IPS DF 6.9 (cell line): ENCODE measurements around the gene HPN.

Experiments
- DNase-seq: peaks from one replicate; pipeline ENCODE4 v3.0.0-alpha.2; 2013; ENCODE audit warnings: low read depth, low spot score
- H3K27ac ChIP-seq: one replicate; pipeline ENCODE4 v1.5.1; 2013; ENCODE audit warnings: low read length, control low read depth
- H3K27me3 ChIP-seq: 2 replicates; pipeline ENCODE4 v1.6.1; 2013; ENCODE audit warnings: mild to moderate bottlenecking, low read length; ENCODE audit not compliant: control insufficient read depth, insufficient read depth
- H3K36me3 ChIP-seq: 2 replicates; pipeline ENCODE4 v1.6.1; 2013; ENCODE audit warnings: low read length; ENCODE audit not compliant: control insufficient read depth, insufficient read depth
- H3K4me1 ChIP-seq: 2 replicates; pipeline ENCODE4 v1.6.1; 2013; ENCODE audit warnings: low read length; ENCODE audit not compliant: control insufficient read depth, insufficient read depth
- H3K4me3 ChIP-seq: 2 replicates; pipeline ENCODE4 v1.5.1; 2013; ENCODE audit warnings: mild to moderate bottlenecking, low read length
- H3K9me3 ChIP-seq: 2 replicates; pipeline ENCODE4 v1.6.1; 2013; ENCODE audit warnings: low read length, inconsistent platforms; ENCODE audit not compliant: control insufficient read depth, insufficient read depth
- WGBS: extraction: QIAGEN DNeasy Blood & Tissue Kit; methylation state at CpG from one replicate; pipeline ENCODE4 v1.1.7; 2013; ENCODE audit warnings: mixed read lengths, missing lambda C conversion rate; ENCODE audit not compliant: insufficient read length, insufficient coverage; 5-methylcytosine and 5-hydroxymethylcytosine counted together

HPN gene

GRCh38 chr19:35055715-35056179 is 14.2 kb downstream of the HPN start:
- H3K9me3 ChIP-seq: no peaks in the 10 kb centered on the region
- no peaks in the 10 kb centered on the region; the same call in 1 of the 2 replicates for H3K36me3 ChIP-seq
- H3K27ac ChIP-seq: no peak overlapping the region
- H3K4me3 ChIP-seq: no peak overlapping the region
- DNase-seq: peak; percentile 52
- H3K27me3 ChIP-seq: no peaks in the 10 kb centered on the region
- H3K4me1 ChIP-seq: no peaks in the 10 kb centered on the region; the same call in 1 of the 2 replicates
- no CpG with 5 or more reads among the region's 3 CpGs for WGBS

- H3K27ac ChIP-seq: no peak overlapping the region
- no peak for DNase-seq
- WGBS: no CpG with 5 or more reads among the region's 6 CpGs
Observed at GRCh38 chr19:35056513-35057063, 15.1 kb downstream of the HPN start.

DNA sequence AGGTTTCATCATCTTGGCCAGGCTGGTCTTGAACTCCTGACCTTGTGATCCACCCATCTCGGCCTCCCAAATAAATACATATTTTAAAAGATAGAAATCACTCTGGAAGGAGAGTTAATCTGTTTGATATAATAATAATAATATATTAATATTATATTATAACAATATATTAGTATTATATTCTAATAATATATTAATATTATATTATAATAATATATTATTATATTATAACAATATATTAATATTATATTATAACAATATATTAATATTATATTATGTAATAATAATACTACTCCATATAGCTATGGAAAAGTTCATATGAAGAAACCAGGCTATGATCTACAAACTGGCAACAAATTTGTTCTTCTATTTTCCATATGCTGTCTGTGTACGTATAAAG is 16.8 kb downstream of the HPN start:
- no peak for DNase-seq
- Histone ChIP-seq H3K4me3 (no peak overlapping the region), H3K9me3 (no peaks in the 10 kb centered on the region), H3K36me3 (no peaks in the 10 kb centered on the region; the same call in 1 of the 2 replicates), H3K27ac (no peak overlapping the region), H3K27me3 (no peaks in the 10 kb centered on the region), H3K4me1 (no peaks in the 10 kb centered on the region; the same call in 1 of the 2 replicates)
- no CpG with 5 or more reads among the region's 2 CpGs for WGBS

More at GRCh38 chr19:35056513-35057063, 15.1 kb downstream of the HPN start:
- Histone ChIP-seq H3K27me3 (no peaks in the 10 kb centered on the region), H3K36me3 (no peaks in the 10 kb centered on the region; the same call in 1 of the 2 replicates), H3K9me3 (no peaks in the 10 kb centered on the region), H3K4me1 (no peaks in the 10 kb centered on the region; the same call in 1 of the 2 replicates), H3K4me3 (no peak overlapping the region)

GRCh38 chr19:35059006-35059798 is 17.7 kb downstream of the HPN start:
- Histone ChIP-seq H3K4me3 (no peak overlapping the region), H3K4me1 (no peaks in the 10 kb centered on the region; the same call in 1 of the 2 replicates), H3K27ac (no peak overlapping the region), H3K36me3 (no peaks in the 10 kb centered on the region; the same call in 1 of the 2 replicates), H3K9me3 (no peaks in the 10 kb centered on the region), H3K27me3 (no peaks in the 10 kb centered on the region)
- no peak for DNase-seq
- no CpG with 5 or more reads among the region's 26 CpGs for WGBS

DNA sequence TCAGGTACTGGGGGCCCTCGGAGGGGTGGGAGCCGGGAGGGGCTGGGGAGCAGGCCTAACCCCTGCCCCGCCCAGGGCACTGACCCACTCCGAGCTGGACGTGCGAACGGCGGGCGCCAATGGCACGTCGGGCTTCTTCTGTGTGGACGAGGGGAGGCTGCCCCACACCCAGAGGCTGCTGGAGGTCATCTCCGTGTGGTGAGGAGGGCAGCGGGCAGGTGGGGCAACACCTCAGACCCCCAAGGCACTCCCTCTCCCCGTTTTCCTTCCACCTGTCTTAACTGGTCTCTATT is 18.2 kb downstream of the HPN start:
- H3K36me3 ChIP-seq: no peaks in the 10 kb centered on the region; the same call in 1 of the 2 replicates
- no peaks in the 10 kb centered on the region; the same call in 1 of the 2 replicates for H3K4me1 ChIP-seq
- no peaks in the 10 kb centered on the region for H3K27me3 ChIP-seq
- no peak overlapping the region for H3K4me3 ChIP-seq
- H3K9me3 ChIP-seq: no peaks in the 10 kb centered on the region
- H3K27ac ChIP-seq: no peak overlapping the region
- no peak for DNase-seq
- WGBS: no CpG with 5 or more reads among the region's 15 CpGs

DNA sequence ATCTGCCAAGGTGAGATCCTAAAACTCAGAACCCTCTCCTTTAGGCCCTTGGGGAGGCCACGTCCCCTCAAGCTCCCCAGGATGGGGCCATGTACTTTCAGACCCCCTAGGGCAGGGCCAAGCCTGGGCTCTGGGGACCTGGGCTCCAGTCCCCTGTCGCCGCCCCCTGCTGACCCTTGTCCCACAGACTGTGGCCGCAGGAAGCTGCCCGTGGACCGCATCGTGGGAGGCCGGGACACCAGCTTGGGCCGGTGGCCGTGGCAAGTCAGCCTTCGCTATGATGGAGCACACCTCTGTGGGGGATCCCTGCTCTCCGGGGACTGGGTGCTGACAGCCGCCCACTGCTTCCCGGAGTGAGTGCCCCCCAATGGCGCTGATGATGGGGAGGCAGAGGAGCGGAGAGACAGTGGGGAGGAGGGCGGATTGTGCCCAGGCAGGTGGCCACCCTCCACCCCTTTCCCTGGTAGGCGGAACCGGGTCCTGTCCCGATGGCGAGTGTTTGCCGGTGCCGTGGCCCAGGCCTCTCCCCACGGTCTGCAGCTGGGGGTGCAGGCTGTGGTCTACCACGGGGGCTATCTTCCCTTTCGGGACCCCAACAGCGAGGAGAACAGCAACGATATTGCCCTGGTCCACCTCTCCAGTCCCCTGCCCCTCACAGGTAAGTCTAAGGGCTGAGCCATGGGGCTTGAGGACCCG is 18.8 kb downstream of the HPN start:
- no peak overlapping the region for H3K27ac ChIP-seq
- H3K4me3 ChIP-seq: no peak overlapping the region
- no peaks in the 10 kb centered on the region; the same call in 1 of the 2 replicates for H3K36me3 ChIP-seq
- no CpG with 5 or more reads among the region's 29 CpGs for WGBS
- DNase-seq: no peak
- no peaks in the 10 kb centered on the region; the same call in 1 of the 2 replicates for H3K4me1 ChIP-seq
- H3K27me3 ChIP-seq: no peaks in the 10 kb centered on the region
- no peaks in the 10 kb centered on the region for H3K9me3 ChIP-seq

DNA sequence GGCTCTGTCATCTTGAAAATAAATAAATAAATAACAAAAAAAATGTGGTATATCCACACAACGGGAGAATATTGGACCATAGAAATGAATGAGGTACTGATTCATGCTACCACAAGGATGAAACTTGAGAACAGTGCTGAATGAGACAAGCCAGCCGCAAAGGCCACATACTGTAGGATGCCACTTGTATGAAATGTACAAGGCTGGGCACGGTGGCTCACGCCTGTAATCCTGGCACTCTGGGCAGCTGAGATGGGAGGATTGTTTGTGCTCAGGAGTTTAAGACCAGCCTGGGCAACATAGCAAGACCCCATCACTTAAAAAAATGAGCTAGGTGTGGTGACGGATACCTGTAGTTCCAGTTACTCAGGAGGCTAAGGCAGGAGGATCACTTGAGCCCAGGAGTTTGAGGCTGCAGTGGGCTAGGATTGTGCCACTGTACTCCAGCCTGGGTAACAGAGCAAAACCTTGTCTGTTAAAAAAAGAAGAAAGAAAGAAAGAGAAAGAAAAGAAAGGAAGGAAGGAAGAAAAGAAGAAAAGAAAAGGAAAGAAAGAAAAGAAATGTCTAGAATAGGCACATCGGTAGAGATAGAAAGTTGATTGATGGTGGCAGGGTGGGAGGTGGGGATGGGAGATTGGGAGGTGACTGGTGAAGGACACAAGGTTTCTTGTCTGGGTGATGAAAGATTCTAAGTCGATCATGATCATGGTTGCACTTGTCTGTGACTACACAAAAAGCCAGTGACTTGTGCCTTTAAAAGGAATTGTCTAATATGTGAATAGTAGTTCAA is 20.3 kb downstream of the HPN start:
- Histone ChIP-seq H3K4me3 (no peak overlapping the region), H3K9me3 (no peaks in the 10 kb centered on the region), H3K27me3 (no peaks in the 10 kb centered on the region), H3K4me1 (no peaks in the 10 kb centered on the region; the same call in 1 of the 2 replicates), H3K36me3 (no peaks in the 10 kb centered on the region; the same call in 1 of the 2 replicates), H3K27ac (no peak overlapping the region)
- WGBS: 100% methylated on average over 1 of the region's 7 CpGs
- no peak for DNase-seq

GRCh38 chr19:35062942-35063341 is 21.4 kb downstream of the HPN start:
- Histone ChIP-seq H3K27me3 (no peaks in the 10 kb centered on the region), H3K4me3 (no peak overlapping the region), H3K9me3 (no peaks in the 10 kb centered on the region), H3K27ac (no peak overlapping the region), H3K36me3 (no peaks in the 10 kb centered on the region; the same call in 1 of the 2 replicates), H3K4me1 (no peaks in the 10 kb centered on the region; the same call in 1 of the 2 replicates)
- WGBS: 100% methylated on average over 3 of the region's 7 CpGs
- DNase-seq: no peak

GRCh38 chr19:35063940-35064818 is 22.7 kb downstream of the HPN start:
- WGBS: no CpG with 5 or more reads among the region's 10 CpGs
- Histone ChIP-seq H3K9me3 (no peaks in the 10 kb centered on the region), H3K27me3 (no peaks in the 10 kb centered on the region), H3K36me3 (no peaks in the 10 kb centered on the region; the same call in 1 of the 2 replicates), H3K4me3 (no peak overlapping the region), H3K4me1 (peaks cover 2% of the 10 kb centered on the region), H3K27ac (no peak overlapping the region)
- DNase-seq: no peak
